CD4-positive, alpha-beta T cell treated with Interleukin-4 for 1 hour (primary cell): Measurements from ENCODE around the gene UNC5CL.
A peak's percentile ranks its signal among the peaks of the same experiment; 100 is the strongest.

Experiments used
- DNase-seq, 2 donors: peaks; one replicate each; pipeline ENCODE4 v3.0.0-alpha.2; 2020 to 2022

UNC5CL gene, protein sequence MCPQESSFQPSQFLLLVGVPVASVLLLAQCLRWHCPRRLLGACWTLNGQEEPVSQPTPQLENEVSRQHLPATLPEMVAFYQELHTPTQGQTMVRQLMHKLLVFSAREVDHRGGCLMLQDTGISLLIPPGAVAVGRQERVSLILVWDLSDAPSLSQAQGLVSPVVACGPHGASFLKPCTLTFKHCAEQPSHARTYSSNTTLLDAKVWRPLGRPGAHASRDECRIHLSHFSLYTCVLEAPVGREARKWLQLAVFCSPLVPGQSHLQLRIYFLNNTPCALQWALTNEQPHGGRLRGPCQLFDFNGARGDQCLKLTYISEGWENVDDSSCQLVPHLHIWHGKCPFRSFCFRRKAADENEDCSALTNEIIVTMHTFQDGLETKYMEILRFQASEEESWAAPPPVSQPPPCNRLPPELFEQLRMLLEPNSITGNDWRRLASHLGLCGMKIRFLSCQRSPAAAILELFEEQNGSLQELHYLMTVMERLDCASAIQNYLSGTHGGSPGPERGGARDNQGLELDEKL

DNA sequence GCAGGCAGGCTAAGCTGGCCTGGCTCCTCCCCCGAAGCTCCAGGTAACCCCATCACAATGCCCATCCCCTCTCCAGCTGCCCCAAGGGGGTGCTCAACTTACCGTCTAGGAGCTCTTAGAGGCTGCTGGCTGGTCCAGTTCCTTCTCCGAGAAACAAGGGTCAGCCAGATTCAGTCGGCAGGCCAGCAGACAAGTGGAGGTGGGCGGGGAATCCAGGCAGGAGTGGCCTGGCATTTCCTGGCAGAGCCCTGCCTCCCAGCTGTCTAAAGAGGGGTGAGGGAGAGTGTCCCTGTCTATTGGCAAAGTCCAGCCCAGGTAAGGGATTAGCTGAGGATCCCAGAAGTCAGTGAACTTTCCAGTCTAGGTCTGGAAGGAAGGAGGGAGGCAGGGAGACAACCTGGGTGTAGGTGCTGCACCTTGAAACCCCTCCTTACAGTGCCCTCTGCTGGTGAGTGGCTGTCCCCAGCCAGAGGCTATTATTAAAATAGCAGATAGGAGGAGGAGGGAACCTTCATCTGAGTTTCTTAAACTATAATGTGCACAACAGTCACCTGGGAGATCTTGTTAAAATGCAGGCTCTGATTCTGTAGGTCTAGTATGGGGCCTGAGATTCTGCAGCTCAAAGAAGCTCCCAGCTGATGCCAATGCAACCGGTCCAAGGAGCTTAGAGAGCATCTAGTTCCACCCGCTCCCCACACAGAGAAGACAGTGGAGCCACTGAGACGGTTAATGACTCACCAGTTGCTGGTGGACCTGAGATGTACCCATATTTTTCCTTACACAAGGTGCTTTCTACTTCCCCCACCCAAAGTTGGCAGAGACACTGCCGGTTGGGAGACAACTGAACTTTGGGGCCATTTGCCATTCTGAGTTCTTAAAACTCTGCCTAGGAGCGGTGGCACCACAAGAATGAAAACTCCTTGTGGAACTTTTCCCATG lies at the start of gene UNC5CL:
Gene UNC5CL, minus strand, starts transcription at position 162 of the 939 bp plus-strand sequence. CDS start 4,147 bp downstream, outside the sequence.
- DNase-seq: peak; percentile 49 to 51

DNA sequence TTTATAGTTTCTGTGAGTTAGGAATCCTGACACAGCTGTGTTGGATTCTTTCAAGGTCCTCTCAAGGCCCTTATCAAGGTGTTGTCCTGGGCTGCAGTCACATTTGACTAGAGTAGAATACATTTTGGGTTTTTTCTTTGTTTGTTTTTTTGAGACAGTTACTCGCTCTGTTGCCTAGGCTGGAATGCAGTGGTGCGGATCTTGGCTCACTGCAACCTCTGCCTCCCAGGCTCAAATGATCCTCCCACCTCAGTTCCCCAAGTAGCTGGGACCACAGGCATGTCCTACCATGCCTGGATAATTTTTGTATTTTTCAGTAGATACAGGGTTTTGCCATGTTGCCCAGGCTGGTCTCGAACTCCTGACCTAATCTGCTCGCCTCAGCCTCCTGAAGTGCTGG lies 49.4 kb upstream of the UNC5CL start:
- DNase-seq: no peak

DNA sequence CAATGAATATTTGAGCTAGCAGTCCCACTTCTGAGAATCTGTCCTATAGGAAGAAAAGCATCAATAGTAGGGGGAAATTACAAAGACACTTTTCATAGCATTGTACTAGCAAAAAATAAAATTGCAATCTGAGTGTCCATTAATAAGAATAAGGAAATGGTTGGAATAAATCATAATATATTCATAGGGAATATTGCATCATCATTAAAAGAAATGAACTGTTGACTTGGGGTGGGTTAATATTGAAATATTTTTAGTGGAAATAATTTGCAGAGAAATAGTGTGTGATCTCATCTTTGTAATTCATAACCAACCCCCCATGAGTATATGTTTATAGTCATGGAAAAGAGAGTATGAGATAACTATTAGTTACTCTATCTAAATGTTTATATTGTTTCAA lies 46.2 kb upstream of the UNC5CL start:
- no peak for DNase-seq

DNA sequence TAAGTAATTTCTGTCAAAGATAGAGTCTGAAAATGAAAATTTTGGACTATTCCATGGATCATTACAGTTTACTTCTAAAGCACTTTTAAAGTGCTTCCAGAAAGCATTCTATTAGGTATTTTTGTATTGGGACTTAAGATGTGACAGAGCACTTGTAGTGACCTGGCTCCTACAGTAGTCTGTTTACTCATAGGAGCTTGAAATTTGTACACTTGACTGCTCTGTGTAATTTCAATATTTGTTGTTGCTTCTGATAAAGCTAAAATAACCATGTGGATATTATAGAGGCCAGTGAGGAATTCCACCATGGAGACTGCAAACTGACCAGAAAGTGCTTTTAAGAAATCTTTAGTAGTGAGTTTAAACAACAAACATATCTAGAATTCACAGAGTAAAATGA lies 44.1 kb upstream of the UNC5CL start:
- DNase-seq: no peak

DNA sequence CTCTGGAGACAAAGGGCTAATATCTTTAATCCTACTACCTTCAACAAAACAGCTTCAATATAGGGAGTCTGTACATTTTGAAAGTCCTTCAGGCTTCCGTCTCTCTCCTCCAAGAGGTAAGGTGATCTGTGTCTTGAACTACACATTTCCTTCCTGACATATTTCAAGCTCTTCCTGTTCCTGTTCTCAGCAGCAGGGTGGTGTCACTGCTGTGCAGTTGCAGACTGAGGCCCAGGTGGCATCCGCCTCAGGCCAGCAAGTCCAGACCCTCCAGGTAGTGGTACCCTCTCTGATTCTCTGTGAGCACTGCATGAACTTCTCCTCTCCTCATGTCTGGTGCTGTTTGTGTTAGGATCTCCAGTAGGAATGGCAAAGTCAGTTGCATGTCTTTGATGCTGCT lies 41.6 kb upstream of the UNC5CL start:
- DNase-seq: peak; percentile 24 to 43

DNA sequence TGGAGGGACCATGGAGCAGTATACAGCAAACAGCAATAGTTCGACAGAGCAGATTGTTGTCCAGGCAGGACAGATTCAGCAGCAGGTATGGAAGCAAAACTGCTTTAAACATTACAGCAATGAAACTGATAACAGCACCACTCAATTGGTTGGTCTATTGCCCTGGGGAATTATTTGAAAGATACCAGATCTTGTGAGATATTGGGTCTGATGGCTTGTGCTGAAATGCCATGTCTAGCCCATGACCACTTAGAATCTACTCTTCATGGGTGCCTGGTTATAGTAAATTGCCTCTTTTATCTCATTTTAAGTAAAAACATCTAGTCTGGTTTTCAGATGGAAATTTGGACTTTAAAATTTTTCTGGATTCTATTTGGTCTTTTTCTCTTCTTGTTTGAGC lies 40.1 kb upstream of the UNC5CL start:
- no peak for DNase-seq

DNA sequence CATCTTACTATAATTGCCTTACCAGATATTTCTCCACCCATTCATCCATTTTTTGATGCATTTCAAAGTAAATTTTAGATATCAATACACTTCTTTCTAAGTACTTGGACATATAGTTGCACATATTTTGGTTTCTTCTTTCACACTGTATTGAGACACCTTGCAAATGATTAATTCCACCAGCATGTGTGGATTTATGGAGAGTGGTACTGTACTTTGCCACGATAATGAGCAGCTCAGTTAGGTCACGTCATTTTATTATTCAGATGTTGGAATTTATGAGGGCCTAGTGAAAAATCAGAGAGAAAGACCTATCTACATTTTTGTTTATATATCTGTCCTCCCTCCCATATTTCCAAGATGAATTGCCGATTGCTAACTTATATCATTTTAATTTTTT lies 39.1 kb upstream of the UNC5CL start:
- no peak for DNase-seq

DNA sequence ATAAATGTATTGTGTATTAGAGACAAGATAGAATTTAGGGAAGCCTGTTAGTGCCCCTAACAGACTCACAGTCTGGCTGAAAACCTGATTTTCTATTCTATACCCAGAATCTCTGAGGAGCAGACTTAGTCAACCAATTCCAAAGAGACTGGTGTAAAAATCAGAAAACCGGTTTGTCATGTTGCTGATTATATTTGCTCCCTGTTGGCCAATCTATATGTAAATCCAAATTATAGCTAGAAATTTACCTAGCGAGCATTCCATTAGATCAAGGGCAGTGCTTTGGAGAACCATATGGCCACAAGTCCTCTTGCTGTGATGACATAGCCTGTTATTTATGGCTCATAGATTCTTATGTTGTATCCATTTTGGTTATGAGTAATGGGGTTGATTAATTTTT lies 38.5 kb upstream of the UNC5CL start:
- DNase-seq: no peak

DNA sequence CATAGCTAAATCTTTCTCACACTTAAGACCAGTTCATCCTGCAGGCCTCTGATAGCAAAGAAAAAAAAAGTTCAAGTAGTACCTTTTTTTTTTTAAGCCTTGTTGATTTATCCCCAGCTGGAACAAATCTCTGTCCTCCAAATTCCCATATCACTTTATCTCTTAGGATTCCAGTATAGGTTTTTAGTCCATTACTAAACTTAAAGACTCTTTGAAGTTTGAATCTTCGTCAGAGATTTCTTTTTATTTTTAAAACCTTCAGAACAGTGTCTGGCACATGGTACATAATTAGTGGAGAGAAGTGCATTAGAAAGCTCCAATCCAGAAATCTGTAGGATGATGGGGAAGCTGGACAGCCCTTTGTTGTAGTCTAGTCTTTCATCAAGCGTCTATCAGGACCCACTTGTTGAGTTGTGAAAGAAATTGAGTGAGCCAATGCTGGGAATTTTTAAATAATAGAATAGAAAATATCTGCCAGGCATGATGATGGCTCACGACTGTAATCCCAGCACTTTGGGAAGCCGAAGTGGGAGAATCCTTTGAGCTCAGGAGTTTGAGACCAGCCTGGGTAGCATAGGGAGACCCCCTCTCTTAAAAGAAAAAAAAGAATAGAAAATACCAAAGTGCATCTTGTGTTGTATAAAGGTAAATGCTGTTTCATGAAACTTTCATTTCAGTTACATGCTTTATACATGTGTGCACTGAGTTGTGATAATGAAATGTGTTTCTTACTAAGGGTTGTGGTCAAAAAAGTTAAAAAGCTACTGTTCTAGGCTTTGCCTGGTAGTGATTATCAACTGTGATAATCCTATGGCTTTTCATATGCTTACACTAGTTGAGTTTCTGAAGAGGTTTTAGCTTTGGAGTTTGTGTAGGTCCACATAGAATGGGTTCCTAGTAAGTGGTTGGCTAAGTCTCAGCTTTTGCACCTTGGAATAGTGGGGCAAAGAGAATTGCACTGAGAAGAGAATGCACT lies 36.9 kb upstream of the UNC5CL start:
- no peak for DNase-seq

DNA sequence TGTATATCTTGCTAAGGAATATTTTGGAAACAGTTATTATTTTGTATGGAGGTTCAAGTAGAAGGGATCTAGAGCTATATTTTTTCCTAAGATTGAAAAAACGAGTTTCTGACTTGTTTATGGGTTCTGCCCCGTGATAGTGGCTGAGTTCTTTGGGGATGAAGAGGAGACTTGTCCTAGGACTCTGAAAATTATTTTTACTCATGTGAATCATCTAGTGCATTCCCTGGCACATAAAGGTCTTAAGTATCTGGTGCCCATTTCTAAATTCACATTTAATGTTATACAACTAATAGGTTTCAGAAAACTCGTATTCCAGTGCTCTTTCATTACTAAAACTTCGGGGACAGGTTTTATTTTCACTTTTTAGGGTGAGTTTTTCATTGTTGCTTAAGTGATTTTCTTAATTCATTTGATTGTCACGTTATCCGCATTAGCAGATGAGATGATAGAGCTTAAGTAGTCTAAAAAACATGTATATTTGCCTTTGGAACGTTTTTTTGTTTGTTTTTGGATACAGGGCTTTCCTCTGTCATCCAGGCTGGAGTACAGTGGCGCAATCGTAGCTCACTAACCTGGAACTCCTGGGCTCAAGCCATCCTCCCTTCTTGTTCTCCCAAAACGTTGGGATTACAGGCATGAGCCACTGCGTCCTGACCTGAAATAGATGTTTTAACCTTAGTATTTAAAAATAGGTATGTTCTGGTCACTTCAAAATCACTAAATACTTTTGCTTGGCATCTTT lies 35.8 kb upstream of the UNC5CL start:
- no peak for DNase-seq

DNA sequence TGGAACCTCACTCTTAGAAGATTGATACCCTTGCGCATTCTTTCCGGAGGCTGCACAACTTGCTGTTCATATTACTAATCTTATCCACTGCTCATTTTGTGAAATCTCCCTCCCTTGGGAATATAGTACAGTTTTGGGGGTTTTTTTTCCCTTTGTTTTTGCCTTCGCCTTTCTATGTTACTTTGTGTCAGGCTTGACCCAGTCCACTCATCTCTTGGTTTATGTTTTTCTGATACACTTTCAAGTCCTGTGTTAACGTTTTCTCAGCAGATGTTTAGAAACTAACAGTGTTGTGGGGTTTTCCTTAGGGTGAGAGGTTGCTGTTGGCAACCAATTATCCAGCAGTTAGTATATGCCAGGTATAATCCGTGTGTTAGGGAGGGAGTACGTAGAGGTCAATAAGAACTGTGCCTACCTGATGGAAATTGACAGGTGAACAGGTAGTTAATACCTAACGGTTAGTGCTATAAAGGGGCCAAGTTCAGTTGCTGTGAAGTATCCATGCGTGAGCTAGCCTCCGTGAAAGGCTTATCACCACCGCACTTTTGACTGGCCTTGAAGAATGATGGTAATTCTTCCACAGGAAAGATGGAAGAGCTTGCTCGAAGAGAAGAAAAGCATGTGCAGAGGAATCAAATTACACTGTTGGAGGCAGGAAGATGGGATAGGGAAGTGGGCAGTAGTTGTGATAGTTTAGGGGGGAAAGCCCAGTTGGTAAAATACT lies 35.1 kb upstream of the UNC5CL start:
- DNase-seq: peak; percentile 20 to 67

DNA sequence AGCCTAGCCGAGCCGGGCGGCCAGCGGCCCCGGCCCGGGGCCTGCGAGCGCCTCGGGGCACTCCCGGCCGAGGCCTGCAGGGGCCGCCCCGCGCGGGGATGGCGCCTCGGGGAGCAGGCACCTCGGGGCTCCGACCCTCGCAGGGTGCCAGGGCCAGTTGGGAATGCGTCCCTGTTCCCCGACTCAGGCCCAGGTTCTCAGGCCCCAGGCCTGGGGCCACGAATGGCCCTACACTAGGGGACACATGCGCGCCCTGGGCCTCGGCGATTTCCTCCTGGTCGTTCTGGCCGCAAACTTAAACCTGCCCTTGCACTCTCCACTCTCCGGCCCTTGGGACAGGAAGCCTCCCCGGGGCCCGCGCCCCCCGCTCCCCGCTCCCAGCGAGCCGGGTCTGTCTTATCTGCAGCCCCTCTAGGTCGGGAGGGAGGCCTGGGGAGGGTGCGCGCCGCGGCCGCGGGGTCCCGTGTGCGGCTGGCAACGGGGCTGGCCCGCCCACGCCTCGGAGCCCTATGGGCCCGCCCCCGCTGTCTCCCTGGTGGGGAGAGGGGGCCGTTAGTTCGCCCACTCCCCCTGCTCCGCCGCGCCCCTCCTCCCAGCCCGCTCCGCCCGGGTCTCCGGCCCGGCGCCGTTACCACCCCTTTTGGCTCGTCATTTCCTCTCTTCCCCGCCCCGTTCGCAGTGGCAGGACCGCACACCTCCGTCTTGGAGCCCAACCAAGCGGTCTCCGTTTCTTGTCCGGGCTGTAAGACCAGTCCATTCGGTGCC lies 34.4 kb upstream of the UNC5CL start:
- DNase-seq: peak; percentile 88 to 89

DNA sequence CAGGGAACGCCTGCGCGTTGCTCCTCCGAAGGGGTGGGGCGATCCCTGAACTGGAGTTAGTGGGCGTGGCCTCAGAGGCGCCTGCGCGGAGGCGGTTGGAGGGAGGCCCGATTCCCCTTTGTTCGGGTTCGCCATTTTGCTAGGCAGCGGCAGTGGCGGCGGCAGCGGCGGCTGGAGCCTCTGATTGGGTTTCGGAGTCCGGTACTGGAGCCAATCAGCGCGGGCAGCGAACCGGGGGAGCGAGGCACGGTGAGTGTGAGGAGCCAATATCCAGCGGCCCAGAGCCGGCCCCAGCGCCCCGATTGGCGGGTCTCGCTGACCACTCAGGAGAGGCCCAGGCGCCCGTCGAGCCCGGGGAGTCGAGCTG lies 33.8 kb upstream of the UNC5CL start, which contains the start of gene NFYA:
Gene NFYA, plus strand, starts transcription at position 139 of the 367 bp plus-strand sequence. CDS start 6,116 bp downstream, outside the sequence.
- DNase-seq: no peak

DNA sequence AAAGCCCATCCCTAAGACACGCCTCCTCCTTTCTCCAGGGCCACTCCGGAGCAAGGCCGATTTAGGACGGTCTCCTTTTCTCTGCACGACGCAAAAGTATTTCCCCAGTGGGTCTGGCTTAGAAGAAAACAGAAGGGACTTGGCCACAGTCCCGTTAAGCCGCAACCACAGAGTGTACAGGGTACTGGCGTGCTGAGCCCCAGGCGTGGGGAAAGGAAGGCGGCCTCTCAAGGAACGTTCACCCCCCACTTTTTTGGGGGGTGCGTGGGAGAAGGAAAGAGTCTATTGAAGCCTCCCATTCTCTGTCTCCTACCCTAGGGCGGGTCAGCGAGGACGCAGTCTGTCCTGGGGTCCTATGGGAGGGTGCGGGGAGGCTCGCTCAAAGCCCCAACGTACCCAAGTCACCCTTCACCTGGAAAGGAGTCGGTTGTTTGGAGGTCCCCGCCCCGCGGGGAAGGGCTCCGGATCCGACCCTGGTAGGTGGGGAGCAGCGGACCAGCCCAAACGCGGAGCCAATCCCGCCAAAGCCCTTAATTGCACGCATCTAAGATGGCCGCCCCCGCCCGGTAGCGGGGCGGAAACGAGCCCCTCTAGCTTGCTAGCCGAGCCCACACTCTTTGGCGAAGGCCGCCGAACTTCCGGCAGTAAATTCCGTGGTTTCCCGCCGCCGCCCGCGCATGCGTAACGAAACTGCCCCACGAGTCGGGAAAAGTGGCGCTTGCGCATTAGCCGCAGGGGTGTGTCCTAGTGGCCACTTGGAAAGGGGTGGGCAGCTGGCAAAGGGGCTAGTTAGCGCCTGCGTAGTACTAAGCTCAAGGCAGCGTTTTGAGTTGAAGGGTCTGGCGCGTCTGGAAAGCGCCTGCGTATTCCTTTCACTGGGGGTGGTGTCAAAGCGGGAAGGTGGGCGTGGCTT lies 33.2 kb upstream of the UNC5CL start, which contains the start of gene OARD1:
Gene OARD1, minus strand, starts transcription at position 434 of the 913 bp plus-strand sequence. CDS start 722 bp downstream, outside the sequence.
- DNase-seq: peak; percentile 100

DNA sequence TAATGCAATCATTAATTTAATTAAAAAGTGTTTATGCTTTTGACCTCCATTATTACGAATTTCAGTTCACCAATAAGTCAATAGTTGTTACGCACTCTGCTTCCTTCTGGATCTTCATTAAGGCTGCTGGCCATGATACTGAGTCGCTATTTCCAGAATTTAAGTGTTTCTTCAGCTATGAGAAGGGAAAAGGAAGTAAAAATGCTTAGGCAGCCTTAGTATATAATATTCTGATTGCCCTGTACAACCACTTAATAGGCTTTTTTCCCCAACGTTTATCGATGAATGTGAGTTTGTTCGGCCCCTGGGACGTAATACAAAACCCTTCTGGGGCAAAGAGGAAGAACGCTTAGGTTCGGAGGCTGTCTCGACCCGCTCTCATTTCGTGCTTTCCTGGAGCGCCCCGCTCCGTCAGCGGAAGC lies 32.5 kb upstream of the UNC5CL start:
- DNase-seq: no peak

DNA sequence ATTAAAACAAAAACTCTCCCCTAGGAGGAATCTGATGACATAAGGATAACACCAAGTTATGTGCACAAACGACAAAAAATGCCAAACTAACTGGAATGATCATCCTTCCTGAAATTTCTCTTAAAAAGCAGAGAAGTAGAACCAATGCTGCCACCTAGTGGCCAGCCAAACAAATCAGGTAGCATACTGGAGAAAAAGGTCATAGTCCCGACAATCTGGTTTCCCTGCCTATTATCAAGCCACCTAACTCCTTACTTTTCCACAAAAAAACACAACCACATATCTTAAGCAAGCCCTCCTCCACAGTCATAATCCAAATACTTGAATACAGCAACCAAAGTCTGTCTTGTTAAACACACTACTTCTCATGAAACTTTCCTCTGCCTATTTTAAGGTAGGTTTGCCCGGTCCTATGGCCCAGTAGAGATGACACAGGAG lies 27.9 kb upstream of the UNC5CL start:
- DNase-seq: peak; percentile 64 to 65

DNA sequence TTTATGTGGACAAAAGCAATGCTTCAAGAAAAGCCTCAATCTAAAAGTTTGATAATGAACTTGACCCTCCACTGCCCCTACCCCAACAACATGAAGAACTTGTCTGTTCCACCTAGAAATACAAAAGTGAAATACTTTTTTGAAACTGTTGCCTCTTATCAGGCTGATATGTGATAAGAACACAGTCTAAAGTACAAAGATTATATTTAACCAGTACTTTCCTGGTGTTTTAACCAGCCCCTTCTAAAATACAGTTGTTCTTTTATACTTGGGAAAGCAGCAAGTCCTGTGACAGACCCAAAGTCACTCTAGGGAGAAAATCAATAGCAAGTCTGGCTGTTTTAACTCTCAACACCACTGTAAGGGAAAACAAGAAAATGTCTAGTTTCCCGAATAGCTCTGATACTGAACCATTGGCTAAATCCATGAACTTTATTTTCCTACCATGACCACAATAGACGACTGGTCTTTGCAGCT lies 26.6 kb upstream of the UNC5CL start:
- no peak for DNase-seq

DNA sequence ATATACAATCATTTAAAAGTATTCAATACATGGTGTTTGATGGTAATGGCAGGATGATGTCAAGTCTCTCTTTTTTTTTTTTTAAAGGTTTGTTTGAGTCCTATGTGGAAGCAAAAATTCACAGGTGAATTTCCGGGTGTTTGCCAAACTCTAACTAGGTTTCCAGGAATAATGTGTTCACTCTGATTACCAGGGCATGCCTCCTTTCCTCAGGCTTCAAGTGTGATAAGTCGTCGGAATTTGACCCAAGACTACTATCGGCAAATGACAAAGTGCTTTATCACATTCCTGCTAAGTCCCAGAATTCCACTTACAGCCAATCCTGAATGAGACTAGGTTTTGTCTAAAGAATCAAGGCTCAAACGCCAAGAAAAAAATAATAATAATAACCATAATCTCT lies 25.8 kb upstream of the UNC5CL start:
- no peak for DNase-seq
